Breast epithelium (tissue), 3 donors: ENCODE measurements around the gene STAT4.

Experiments
- CTCF ChIP-seq, 3 donors: fragments of 450-650 bp; IDR thresholded peaks; one replicate each; pipeline ENCODE4 v1.5.1; 2016 to 2017; ENCODE audit warnings: antibody characterized with exemption in 3 of 3, mild to moderate bottlenecking in 3 of 3, moderate library complexity in 3 of 3
- POLR2A ChIP-seq: fragments of 450-650 bp; IDR thresholded peaks from one replicate; pipeline ENCODE4 v1.6.1; 2016; ENCODE audit warnings: antibody characterized with exemption, mild to moderate bottlenecking, moderate library complexity
- POLR2AphosphoS5 ChIP-seq, 3 donors: sonication (generic); formaldehyde crosslinking; IDR thresholded peaks; one replicate each; pipeline ENCODE4 v1.6.1; 2017; ENCODE audit warnings: antibody characterized with exemption in 3 of 3

GRCh38 chr2:191023235-191023679 lies 127.5 kb downstream of the STAT4 start:
- TF ChIP-seq CTCF (IDR thresholded peaks at IDR 0.05) (no peak), POLR2A (no peak), POLR2AphosphoS5 (IDR thresholded peaks at IDR 0.05) (no peak)
